ENCODE data around the gene LSM11.

- TF ChIP-seq CTCF (conservative IDR thresholded peaks at IDR 0.05; ENCODE audit: low read depth, low read length), result no peak
- no peak for TF ChIP-seq RFX5 (IDR thresholded peaks at IDR 0.05; ENCODE audit: low read depth, low read length)
Measured at GRCh38 chr5:157732596-157733262, 10.8 kb upstream of the LSM11 start.
